Astrocyte of the hippocampus (primary cell): ENCODE results near the gene CREB5.

Experiments
- DNase-seq: peaks from one replicate; pipeline ENCODE4 v3.0.0; 2011; ENCODE audit warnings: low read depth, low spot score

CREB5 gene

GRCh38 chr7:28435152-28435551 lies 22.8 kb downstream of the CREB5 start:
- DNase-seq = no peak

- no peak for DNase-seq
Observed at GRCh38 chr7:28435732-28436378, 23.5 kb downstream of the CREB5 start.

GRCh38 chr7:28440055-28440601 lies 27.8 kb downstream of the CREB5 start:
- no peak for DNase-seq

- DNase-seq = no peak
Observed at GRCh38 chr7:28442540-28443420, 30.5 kb downstream of the CREB5 start.

GRCh38 chr7:28446131-28446530 lies 33.8 kb downstream of the CREB5 start:
- no peak for DNase-seq

- DNase-seq = no peak
Observed at GRCh38 chr7:28447071-28447470, 34.8 kb downstream of the CREB5 start.

- DNase-seq = no peak
Observed at GRCh38 chr7:28448708-28449107, 36.4 kb downstream of the CREB5 start.

GRCh38 chr7:28452681-28453080 lies 40.4 kb downstream of the CREB5 start:
- DNase-seq = no peak

- no peak for DNase-seq
Observed at GRCh38 chr7:28455486-28455885, 43.2 kb downstream of the CREB5 start.

GRCh38 chr7:28456044-28456443 lies 43.7 kb downstream of the CREB5 start:
- DNase-seq = no peak

GRCh38 chr7:28458732-28459131 lies 46.4 kb downstream of the CREB5 start:
- no peak for DNase-seq

- no peak for DNase-seq
Observed at GRCh38 chr7:28459306-28459705, 47.0 kb downstream of the CREB5 start.

- DNase-seq = no peak
Observed at GRCh38 chr7:28465697-28466096, 53.4 kb downstream of the CREB5 start.

GRCh38 chr7:28466341-28466740 lies 54.0 kb downstream of the CREB5 start:
- no peak for DNase-seq

GRCh38 chr7:28466885-28467284 lies 54.6 kb downstream of the CREB5 start:
- no peak for DNase-seq

- DNase-seq = no peak
Observed at GRCh38 chr7:28469562-28469961, 57.2 kb downstream of the CREB5 start.

- DNase-seq = no peak
Observed at GRCh38 chr7:28470344-28470743, 58.0 kb downstream of the CREB5 start.

GRCh38 chr7:28472332-28472731 lies 60.0 kb downstream of the CREB5 start:
- no peak for DNase-seq

GRCh38 chr7:28473571-28474281 lies 61.4 kb downstream of the CREB5 start:
- no peak for DNase-seq

- DNase-seq = no peak
Observed at GRCh38 chr7:28474282-28474638, 61.9 kb downstream of the CREB5 start.

- DNase-seq = no peak
Observed at GRCh38 chr7:28474640-28475039, 62.3 kb downstream of the CREB5 start.

GRCh38 chr7:28477041-28477442 lies 64.7 kb downstream of the CREB5 start:
- DNase-seq = no peak
